Measurements from ENCODE around the gene SBSN. TPM values are rescaled to one million over a fixed set of nuclear protein-coding genes. Genes with fewer than 3 reads are reported as not detected.
"Not testable (repeated sequence)": the region's sequence is repeated elsewhere in the genome, so short reads cannot be mapped to it uniquely, and the experiment has no call there.

SBSN gene
- total and polyA plus RNA-seq, 12 donors, result 0.20 TPM; not detected in 11

DNA sequence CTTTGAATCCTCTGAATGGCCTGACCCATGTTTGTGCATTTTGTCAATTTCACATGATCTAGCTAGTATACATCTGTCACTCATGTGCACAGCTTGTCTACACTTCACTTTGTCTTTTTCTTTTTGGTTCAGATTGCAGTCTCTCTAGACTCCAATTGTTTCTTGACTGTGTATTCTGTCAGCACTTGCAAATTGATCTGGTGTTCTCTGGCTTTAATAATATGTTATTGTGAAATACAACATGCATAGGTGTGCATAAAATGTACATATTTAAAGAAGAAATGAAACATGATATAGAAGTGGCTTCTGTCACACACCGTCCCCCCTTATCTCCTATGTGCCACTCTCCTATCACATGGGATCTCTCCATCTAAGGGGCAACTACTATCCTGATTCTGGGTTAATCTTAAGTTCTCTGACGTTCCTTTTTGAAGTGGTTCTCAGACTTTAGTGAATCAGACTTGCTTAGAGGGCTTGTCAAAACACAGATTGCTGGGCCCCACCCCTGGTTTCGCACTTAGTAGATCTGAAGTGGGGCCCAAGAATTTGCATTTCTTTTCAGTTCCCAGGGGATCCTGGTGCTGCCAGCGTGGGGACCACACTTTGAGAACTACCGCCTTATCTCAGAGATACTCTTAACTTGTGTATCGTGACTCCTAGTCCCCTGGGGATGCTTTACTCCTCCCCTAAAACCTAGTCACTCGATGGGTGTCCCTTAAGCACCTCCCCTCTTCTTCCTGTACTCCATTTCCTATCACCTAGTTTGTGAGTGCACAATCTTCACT, 43.7 kb downstream of the SBSN start:
- no peak overlapping the region for H3K27ac ChIP-seq
- ATAC-seq (no peak), DNase-seq (no peak)
- no peak overlapping the region for H3K4me3 ChIP-seq
- WGBS, 2 donors, result 52 to 53% methylated on average over 7 of the region's 7 CpGs
- peaks cover 0 to 15% (median 10%) of the 10 kb centered on the region in 7 donors for H3K27me3 ChIP-seq
- H3K9me3 ChIP-seq, result no peaks in the 10 kb centered on the region
- TF ChIP-seq, protein P1, sequence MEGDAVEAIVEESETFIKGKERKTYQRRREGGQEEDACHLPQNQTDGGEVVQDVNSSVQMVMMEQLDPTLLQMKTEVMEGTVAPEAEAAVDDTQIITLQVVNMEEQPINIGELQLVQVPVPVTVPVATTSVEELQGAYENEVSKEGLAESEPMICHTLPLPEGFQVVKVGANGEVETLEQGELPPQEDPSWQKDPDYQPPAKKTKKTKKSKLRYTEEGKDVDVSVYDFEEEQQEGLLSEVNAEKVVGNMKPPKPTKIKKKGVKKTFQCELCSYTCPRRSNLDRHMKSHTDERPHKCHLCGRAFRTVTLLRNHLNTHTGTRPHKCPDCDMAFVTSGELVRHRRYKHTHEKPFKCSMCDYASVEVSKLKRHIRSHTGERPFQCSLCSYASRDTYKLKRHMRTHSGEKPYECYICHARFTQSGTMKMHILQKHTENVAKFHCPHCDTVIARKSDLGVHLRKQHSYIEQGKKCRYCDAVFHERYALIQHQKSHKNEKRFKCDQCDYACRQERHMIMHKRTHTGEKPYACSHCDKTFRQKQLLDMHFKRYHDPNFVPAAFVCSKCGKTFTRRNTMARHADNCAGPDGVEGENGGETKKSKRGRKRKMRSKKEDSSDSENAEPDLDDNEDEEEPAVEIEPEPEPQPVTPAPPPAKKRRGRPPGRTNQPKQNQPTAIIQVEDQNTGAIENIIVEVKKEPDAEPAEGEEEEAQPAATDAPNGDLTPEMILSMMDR (IDR thresholded peaks at IDR 0.05), result no peak
- H3K4me1 ChIP-seq, result no peaks in the 10 kb centered on the region
- intact Hi-C loops (cut with DNase I), result no loop called here
- no peaks in the 10 kb centered on the region for H3K36me3 ChIP-seq

DNA sequence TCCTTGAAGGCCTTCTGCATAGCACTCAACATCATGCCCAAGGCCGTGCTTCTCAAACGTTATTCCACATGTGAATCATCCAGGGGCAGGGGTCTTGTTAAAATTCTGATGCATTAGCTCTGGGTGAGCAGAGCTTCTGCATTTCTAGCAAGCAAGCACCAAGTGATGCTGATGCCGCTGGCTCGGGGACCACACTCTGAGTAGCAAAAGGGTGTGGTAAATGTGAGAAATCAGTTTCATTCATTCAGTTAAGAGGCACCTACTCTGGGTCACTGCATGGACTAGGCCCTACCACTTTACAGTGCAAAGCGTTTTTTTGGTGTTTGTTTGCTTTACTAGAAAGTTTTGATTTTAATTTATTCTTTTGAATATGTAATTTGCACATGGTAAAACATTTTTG, 45.0 kb downstream of the SBSN start:
- H3K4me1 ChIP-seq, result no peaks in the 10 kb centered on the region
- H3K27me3 ChIP-seq, result peaks cover 0 to 7% (median 2%) of the 10 kb centered on the region in 7 donors
- ATAC-seq, result no peak
- H3K4me3 ChIP-seq, result no peak overlapping the region
- no peaks in the 10 kb centered on the region for H3K36me3 ChIP-seq
- WGBS, 2 donors, result 81 to 90% methylated on average over 5 of the region's 5 CpGs
- TF ChIP-seq, protein P1 (IDR thresholded peaks at IDR 0.05), result no peak
- intact Hi-C loops (cut with DNase I), result no loop called here
- no peak overlapping the region for H3K27ac ChIP-seq
- no peaks in the 10 kb centered on the region for H3K9me3 ChIP-seq
- DNase-seq, result no peak

- intact Hi-C loops (cut with DNase I), result no loop called here
- no peaks in the 10 kb centered on the region for H3K36me3 ChIP-seq
- H3K9me3 ChIP-seq, result no peaks in the 10 kb centered on the region
- H3K4me3 ChIP-seq, result no peak overlapping the region
- no peaks in the 10 kb centered on the region for H3K27me3 ChIP-seq
- ATAC-seq (no peak), DNase-seq (no peak)
- H3K4me1 ChIP-seq, result no peaks in the 10 kb centered on the region
- TF ChIP-seq, protein P1 (IDR thresholded peaks at IDR 0.05), result peak in 1 of 9 donors; percentile 5
- 50 to 59% methylated on average over 21 of the region's 21 CpGs for WGBS, 2 donors
- no peak overlapping the region for H3K27ac ChIP-seq
These were observed 49.1 kb downstream of the SBSN start for GRCh38 chr19:35478794-35479677.

DNA sequence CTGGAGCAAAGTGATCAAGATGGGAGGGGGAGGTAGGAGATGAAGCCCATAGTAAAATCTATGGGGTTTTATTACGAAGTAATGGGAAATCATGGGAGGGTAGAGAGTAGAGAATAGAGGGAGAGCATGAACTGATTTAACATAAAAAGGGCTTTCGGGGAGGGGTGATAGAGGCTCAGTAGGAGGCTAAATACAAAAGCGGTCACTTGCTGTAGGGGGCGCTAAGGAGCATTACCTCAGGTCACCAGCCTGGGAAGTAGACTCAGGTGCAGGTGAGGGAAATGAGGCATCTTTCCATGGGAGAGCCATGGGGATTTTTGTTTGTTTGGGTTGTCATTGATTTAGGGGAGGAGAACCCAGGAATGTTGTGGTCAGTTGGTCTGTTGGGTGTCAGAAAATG, 52.0 kb downstream of the SBSN start:
- DNase-seq (no peak), ATAC-seq (no peak)
- Histone ChIP-seq H3K9me3 (no peaks in the 10 kb centered on the region), H3K4me1 (no peaks in the 10 kb centered on the region), H3K4me3 (no peak overlapping the region), H3K36me3 (no peaks in the 10 kb centered on the region), H3K27ac (no peak overlapping the region), H3K27me3 (no peaks in the 10 kb centered on the region)
- intact Hi-C loops (cut with DNase I), result no loop called here
- TF ChIP-seq, protein P1 (IDR thresholded peaks at IDR 0.05), result no peak
- 48 to 66% methylated on average over 4 of the region's 4 CpGs for WGBS, 2 donors

DNA sequence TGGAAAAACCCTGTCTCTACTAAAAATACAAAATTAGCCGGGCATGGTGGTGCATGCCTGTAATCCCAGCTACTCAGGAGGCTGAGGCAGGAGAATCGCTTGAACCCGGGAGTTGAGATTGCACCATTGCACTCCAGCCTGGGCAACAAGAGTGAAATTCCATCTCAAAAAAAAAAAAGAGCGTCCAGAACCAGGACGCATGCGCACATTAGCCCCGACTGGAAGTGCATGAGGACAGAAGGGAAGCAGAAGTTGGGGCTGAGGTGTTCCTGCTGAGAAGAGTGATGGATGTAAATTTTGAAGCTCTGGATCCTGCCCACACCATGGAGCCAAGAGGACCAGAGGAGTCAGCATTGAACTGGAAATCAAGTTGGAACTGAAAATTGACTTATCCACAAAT, 53.5 kb downstream of the SBSN start:
- 88 to 93% methylated on average over 7 of the region's 7 CpGs for WGBS, 2 donors
- not testable (repeated sequence) for H3K4me1 ChIP-seq, DNase-seq, H3K9me3 ChIP-seq, H3K4me3 ChIP-seq, H3K36me3 ChIP-seq, ATAC-seq, H3K27me3 ChIP-seq, H3K27ac ChIP-seq
- intact Hi-C loops (cut with DNase I), result loop anchor here in 2 of 10 donors (5.0 kb wide), 2 partner anchors 52 to 122 kb away; no protein-coding TSS in a partner anchor
